Measurements from ENCODE around the gene TSHB.

DNA sequence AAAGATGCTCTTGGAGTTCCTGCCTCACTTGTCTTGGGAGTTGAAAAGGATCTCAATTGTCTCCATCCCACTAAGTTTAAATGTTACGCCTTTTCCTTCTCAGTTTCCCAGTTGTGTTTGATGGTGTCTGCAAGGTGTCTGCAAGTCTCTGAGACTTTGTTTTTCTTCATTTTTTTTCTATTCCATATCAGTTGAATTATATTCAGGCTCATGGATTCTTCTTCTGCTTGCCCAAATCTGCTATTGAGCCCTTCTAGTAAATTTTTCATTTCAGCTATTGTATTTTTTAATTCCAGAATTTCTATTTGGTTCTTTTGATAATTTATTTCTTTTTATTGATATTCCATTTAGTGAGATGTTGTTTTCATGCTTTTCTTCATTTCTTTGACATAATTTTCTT lies 47.4 kb upstream of the TSHB start:
- TF ChIP-seq POLR2A (IDR thresholded peaks at IDR 0.05), result no peak
- TF ChIP-seq, protein P1, sequence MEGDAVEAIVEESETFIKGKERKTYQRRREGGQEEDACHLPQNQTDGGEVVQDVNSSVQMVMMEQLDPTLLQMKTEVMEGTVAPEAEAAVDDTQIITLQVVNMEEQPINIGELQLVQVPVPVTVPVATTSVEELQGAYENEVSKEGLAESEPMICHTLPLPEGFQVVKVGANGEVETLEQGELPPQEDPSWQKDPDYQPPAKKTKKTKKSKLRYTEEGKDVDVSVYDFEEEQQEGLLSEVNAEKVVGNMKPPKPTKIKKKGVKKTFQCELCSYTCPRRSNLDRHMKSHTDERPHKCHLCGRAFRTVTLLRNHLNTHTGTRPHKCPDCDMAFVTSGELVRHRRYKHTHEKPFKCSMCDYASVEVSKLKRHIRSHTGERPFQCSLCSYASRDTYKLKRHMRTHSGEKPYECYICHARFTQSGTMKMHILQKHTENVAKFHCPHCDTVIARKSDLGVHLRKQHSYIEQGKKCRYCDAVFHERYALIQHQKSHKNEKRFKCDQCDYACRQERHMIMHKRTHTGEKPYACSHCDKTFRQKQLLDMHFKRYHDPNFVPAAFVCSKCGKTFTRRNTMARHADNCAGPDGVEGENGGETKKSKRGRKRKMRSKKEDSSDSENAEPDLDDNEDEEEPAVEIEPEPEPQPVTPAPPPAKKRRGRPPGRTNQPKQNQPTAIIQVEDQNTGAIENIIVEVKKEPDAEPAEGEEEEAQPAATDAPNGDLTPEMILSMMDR (IDR thresholded peaks at IDR 0.05), result no peak
